Stimulated activated effector memory CD8-positive, alpha-beta T cell treated with anti-CD3 and anti-CD28 coated beads, Interleukin-12 subunit alpha, Interleukin-12 subunit beta, amount 100 ng/mL, for 72 hours (primary cell): Measurements from ENCODE around the gene ABHD18.
"Not testable (repeated sequence)": the region's sequence is repeated elsewhere in the genome, so short reads cannot be mapped to it uniquely, and the experiment has no call there.

Experiments
- ATAC-seq: fragments of 150-1000 bp; cut with Tn5 transposase; 2 replicates; pipeline ENCODE4 v1.10.0; 2021
- DNase-seq, 2 donors: peaks; one replicate each; pipeline ENCODE4 v3.0.0; 2021 to 2022; ENCODE audit warnings: low spot score in 2 of 2
- H3K27ac Mint-ChIP-seq: one replicate; pipeline ENCODE4 v1.8.0; 2022; ENCODE audit warnings: mild to moderate bottlenecking, mixed read lengths
- H3K36me3 Mint-ChIP-seq: one replicate; pipeline ENCODE4 v1.8.0; 2022; ENCODE audit warnings: mild to moderate bottlenecking, mixed read lengths
- H3K4me1 Mint-ChIP-seq: one replicate; pipeline ENCODE4 v1.8.0; 2022; ENCODE audit warnings: mixed read lengths
- H3K4me3 Mint-ChIP-seq: one replicate; pipeline ENCODE4 v1.8.0; 2022; ENCODE audit warnings: mild to moderate bottlenecking, mixed read lengths
- H3K9me3 Mint-ChIP-seq: one replicate; pipeline ENCODE4 v1.8.0; 2022; ENCODE audit warnings: mixed read lengths

The ABHD18 gene

DNA sequence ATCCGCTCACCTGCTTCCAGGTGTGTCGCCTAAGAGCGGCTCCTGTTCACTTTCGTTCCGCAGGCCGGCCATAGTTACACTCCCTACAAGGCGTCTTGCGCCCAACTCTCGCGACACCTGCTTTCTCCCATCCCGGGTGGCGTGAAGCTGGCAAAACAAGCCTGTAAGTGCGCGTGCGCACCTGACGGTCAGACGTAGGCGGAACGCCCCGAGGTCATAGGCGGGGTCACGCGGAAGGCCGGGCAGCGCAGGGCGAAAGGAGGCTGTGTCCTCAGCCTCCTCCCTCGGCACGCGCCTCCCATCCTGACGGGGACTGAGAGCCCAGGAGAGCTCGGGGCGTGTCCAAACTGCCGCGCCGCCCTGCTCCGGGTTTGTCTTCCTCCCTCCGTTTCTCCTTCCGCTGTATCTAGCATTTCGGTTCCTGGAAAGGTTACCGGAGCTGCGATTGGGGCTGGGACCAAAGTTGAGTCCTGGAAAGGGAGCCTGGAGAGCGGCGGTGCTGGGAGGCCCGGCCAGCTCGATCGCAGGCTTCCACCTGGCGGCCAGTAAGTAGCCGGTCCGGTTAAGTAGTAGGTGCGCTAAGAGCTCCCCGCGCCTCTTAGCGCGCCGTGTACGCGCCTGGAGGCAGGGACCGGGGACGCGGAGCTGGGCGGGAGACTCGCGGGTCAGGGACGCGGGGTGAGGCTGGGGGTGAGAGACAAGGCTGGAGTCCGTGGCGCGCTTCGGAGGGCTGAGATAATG lies at the start of gene ABHD18, which contains the start of gene MFSD8:
ABHD18 (plus strand) TSS at position 345 of the 741 bp plus-strand sequence. CDS start 17,550 bp downstream, outside the sequence.
MFSD8 (minus strand) TSS at position 112 of the 741 bp plus-strand sequence; CDS start at position 72, 40 bp downstream.
- Mint-ChIP-seq H3K36me3 (peaks cover 35% of the 10 kb centered on the region), H3K4me3 (peak within 1 kb of the TSS; percentile 94), H3K9me3 (no peaks in the 10 kb centered on the region), H3K27ac (peak within 1 kb of the TSS; percentile 91), H3K4me1 (peaks cover 32% of the 10 kb centered on the region)
- DNase-seq: peak; percentile 98 to 99
- peak; percentile 98 for ATAC-seq

DNA sequence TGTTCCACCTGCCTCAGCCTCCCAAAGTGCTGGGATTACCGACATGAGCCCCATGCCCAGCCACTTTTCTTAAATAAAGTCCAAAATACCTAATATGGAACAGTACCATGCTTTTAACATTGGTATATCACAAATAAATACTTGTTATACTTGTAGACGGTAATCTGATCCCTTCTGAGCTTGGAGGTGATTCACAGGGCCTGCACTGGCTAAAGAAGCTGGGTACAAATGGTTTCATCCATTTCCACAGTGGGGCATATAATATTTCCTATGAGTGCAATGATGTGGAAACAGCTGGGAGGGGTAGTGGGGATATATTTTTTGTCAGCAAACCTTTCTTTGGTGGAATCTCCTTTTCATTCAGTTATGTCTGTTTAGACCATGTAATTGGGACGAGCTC lies 48.7 kb upstream of the ABHD18 start:
- peaks cover 36% of the 10 kb centered on the region for H3K36me3 Mint-ChIP-seq
- no peaks in the 10 kb centered on the region for H3K4me1 Mint-ChIP-seq
- H3K9me3 Mint-ChIP-seq: no peaks in the 10 kb centered on the region

DNA sequence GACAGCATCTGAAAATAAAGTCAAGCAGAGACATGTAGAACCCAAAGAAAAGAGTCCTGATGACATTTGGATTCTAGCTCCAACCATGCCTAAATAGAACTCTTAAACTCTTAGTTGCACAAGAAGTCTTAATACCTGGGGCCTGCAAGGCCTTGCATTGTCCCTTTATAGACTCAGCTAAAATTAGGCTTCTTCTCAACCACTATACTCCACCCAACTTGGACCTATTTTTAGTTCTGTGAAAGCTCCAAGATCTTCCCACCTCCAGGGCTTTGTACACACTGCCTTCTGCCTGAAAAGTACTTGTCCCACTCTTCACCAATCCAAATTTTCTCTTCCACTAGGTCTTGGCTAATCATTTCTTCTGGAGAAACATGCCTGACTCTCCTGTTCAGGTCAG lies 48.1 kb upstream of the ABHD18 start:
- H3K9me3 Mint-ChIP-seq: no peaks in the 10 kb centered on the region
- no peak for ATAC-seq
- H3K27ac Mint-ChIP-seq: no peak overlapping the region

More for the DNA sequence above, 48.7 kb upstream of the ABHD18 start:
- ATAC-seq (no peak), DNase-seq (no peak)
- H3K4me3 Mint-ChIP-seq: no peak overlapping the region
- H3K27ac Mint-ChIP-seq: no peak overlapping the region

DNA sequence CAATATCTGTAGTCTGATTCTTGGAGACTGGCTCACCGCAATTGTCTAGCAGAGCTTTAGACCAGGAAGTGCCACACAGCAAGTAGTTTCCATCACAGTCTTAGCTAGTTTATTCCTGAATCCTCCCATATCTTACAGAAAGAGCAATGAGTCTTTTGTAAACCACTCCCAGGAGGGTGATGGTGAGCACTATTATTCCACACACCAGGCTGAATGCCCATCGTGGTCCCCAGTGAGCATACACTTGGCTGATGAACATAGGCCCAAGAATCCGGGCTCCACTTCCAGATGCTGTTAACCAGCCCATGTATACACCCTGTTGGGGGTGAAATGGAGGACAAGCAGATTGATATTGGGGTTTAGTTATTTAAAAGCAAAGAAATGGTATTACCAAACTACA lies 44.7 kb upstream of the ABHD18 start:
- Mint-ChIP-seq H3K4me1 (no peaks in the 10 kb centered on the region), H3K9me3 (no peaks in the 10 kb centered on the region), H3K4me3 (no peak overlapping the region), H3K36me3 (peaks cover 64% of the 10 kb centered on the region), H3K27ac (no peak overlapping the region)
- ATAC-seq: no peak
- no peak for DNase-seq

More for the DNA sequence above, 48.1 kb upstream of the ABHD18 start:
- Mint-ChIP-seq H3K4me1 (no peaks in the 10 kb centered on the region), H3K36me3 (peaks cover 42% of the 10 kb centered on the region), H3K4me3 (no peak overlapping the region)
- no peak for DNase-seq

DNA sequence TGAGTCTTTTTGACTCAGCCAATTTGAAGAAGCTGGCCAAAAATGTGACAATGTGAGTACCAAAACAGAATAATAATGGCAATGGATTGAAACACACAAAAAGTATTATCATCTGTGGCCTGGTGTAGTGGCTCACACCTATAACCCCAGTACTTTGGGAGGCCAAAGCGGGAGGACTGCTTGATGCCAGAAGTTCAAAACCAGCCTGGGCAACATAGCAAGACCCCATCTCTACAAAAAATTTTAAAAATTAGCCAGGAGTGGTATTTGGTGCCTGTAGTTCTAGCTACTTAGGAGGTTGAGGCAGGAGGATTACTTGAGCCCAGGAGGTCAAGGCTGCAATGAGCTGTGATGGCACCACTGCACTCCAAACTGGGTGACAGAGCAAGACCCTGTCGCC lies 43.0 kb upstream of the ABHD18 start:
- Mint-ChIP-seq H3K9me3 (peaks cover 3% of the 10 kb centered on the region), H3K36me3 (peaks cover 69% of the 10 kb centered on the region), H3K27ac (no peak overlapping the region), H3K4me1 (no peaks in the 10 kb centered on the region), H3K4me3 (no peak overlapping the region)
- DNase-seq (no peak), ATAC-seq (no peak)

DNA sequence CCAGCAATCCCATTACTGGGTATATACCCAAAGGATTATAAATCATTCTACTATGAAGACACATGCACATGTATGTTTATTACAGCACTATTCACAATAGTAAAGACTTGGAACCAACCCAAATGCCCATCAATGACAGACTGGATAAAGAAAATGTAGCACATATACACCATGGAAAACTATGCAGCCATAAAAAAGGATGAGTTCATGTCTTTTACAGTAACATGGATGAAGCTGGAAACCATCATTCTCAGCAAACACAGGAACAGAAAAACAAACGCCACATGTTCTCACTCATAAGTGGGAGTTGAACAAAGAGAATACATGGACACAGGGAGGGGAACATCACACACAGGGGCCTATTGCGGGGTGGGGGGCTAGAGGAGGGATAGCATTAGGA lies 39.5 kb upstream of the ABHD18 start:
- not testable (repeated sequence) for H3K4me3 Mint-ChIP-seq, H3K27ac Mint-ChIP-seq, H3K9me3 Mint-ChIP-seq, H3K4me1 Mint-ChIP-seq, ATAC-seq, DNase-seq
- H3K36me3 Mint-ChIP-seq: peaks cover 67% of the 10 kb centered on the region

DNA sequence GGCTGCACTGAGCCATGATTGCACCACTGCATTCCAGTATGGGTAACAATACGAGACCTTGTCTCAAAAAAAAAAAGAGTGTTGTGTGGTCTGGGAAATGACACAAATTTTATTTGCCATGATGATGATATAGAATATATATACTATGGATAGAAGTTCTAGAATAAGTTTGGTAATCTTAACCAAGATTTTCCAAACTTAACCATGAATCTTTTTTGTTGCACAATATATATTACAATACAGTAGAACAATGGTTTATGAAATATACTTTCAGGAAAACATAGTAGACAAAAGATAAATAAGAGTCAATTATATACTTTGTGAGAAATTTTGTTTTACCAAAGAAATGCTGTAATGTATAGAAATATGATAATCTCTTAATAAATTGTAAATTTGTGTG lies 35.0 kb upstream of the ABHD18 start:
- Mint-ChIP-seq H3K9me3 (peaks cover 3% of the 10 kb centered on the region), H3K4me1 (no peaks in the 10 kb centered on the region), H3K36me3 (peaks cover 30% of the 10 kb centered on the region), H3K27ac (no peak overlapping the region), H3K4me3 (no peak overlapping the region)
- ATAC-seq (no peak), DNase-seq (no peak)

DNA sequence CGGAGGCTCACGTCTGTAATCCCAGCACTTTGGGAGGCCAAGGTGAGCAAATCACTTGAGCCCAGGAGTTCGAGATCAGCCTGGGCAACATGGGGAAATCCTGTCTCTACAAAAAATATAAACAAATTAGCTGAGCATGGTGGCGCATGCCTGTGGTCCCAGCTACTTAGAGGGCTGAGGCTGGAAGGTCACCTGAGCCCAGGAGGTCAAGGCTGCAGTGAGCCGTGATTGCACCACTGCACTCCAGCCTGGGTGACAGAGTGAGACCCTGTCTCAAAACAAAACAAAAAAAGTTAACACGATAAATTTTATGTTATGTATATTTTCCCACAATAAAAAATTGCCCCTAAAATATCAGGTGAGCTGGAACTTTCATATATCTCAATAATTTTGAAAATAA lies 33.4 kb upstream of the ABHD18 start:
- H3K4me1 Mint-ChIP-seq, DNase-seq, ATAC-seq, H3K4me3 Mint-ChIP-seq, H3K27ac Mint-ChIP-seq, H3K9me3 Mint-ChIP-seq: not testable (repeated sequence)
- peaks cover 33% of the 10 kb centered on the region for H3K36me3 Mint-ChIP-seq

DNA sequence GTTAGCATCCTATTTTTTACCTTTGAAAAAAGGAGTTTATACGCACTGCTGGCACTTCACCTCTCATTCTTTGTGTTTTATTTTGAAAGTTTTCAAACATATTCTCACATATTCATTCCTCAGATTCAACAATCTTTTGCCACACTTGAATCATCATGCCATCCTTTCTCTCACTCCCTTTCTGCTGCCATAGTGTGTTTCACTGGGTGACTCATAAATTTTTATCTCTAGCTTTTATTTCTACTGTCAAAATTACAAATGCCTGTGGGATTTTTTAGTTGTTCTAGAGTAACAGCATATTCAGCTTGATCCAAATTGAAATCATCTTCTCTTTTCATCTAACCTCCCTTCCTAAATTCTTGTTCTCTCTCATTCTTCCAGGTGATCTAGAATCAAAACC lies 28.2 kb upstream of the ABHD18 start:
- peaks cover 46% of the 10 kb centered on the region for H3K36me3 Mint-ChIP-seq
- H3K4me1 Mint-ChIP-seq: peaks cover 10% of the 10 kb centered on the region
- no peak overlapping the region for H3K4me3 Mint-ChIP-seq
- H3K9me3 Mint-ChIP-seq: no peaks in the 10 kb centered on the region
- ATAC-seq (peak; percentile 63), DNase-seq (no peak)
- peak overlapping the region; percentile 13 for H3K27ac Mint-ChIP-seq

DNA sequence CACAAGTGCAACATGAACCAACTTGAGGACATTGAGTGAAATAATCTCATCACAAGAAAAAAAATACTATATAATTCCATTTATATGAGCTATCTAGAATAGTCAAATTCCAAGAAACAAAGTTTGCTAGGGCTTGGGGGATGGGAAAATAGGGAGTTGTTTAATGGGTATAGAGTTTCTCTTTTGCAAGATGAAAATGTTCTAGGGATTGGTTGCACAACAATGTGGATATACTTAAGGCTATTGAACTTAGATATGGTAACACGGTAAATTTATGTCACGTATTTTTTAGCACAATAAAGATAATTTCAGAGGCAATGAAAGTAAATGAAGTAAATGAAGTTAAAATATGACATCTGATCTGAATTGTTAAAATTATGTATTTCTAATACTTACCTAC lies 8.1 kb upstream of the ABHD18 start:
- no peaks in the 10 kb centered on the region for H3K9me3 Mint-ChIP-seq
- H3K4me3 Mint-ChIP-seq: no peak overlapping the region
- H3K27ac Mint-ChIP-seq: no peak overlapping the region
- ATAC-seq (no peak), DNase-seq (no peak)
- no peaks in the 10 kb centered on the region for H3K4me1 Mint-ChIP-seq
- H3K36me3 Mint-ChIP-seq: peaks cover 24% of the 10 kb centered on the region

DNA sequence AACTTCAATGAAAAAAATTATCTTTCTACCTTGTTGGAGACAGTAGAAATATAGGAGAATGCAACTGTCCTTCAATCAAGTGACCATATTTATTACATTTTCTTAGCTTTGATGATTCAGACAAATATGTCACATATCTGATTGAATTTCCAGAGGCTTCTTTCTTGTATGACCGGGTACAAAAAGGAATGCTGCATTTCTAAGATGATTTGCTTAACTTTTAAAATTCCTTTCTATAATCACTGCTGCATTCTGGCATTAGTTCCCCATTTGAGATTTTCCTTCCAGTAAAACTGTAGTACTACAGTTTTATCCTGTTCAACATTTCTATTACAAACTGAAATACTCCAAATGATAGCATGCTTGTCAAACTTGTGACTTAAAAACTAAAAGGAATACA lies 5.4 kb upstream of the ABHD18 start:
- Mint-ChIP-seq H3K4me3 (no peak overlapping the region), H3K36me3 (peaks cover 36% of the 10 kb centered on the region), H3K27ac (no peak overlapping the region), H3K9me3 (no peaks in the 10 kb centered on the region), H3K4me1 (peaks cover 20% of the 10 kb centered on the region)
- DNase-seq (no peak), ATAC-seq (no peak)

DNA sequence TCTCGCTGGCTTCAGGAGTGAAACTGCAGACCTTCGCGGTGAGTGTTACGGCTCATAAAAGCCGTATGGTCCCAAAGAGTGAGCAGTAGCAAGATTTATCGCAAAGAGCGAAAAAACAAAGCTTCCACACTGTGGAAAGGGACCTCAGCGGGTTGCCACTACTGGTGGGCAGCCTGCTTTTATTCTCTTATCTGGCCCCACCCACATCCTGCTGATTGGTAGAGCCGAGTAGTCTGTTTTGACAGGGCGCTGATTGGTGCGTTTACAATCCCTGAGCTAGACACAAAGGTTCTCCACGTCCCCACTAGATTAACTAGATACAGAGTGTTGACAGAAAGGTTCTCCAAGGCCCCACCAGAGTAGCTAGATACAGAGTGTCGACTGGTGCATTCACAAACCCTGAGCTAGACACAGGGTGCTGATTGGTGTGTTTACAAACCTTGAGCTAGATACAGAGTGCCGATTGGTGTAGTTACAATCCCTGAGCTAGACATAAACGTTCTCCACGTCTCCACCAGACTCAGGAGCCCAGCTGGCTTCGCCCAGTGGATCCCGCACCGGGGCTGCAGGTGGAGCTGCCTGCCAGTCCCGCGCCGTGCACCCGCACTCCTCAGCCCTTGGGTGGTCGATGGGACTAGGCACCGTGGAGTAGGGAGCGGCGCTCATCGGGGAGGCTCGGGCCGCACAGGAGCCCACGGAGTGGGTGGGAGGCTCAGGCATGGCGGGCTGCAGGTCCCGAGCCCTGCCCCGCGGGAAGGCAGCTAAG lies 1.4 kb upstream of the ABHD18 start:
- Mint-ChIP-seq H3K4me1 (peaks cover 32% of the 10 kb centered on the region), H3K36me3 (peaks cover 27% of the 10 kb centered on the region), H3K27ac (peak overlapping the region; percentile 91), H3K4me3 (peak overlapping the region; percentile 94)
- not testable (repeated sequence) for ATAC-seq, H3K9me3 Mint-ChIP-seq
- peak; percentile 12 to 71 for DNase-seq

DNA sequence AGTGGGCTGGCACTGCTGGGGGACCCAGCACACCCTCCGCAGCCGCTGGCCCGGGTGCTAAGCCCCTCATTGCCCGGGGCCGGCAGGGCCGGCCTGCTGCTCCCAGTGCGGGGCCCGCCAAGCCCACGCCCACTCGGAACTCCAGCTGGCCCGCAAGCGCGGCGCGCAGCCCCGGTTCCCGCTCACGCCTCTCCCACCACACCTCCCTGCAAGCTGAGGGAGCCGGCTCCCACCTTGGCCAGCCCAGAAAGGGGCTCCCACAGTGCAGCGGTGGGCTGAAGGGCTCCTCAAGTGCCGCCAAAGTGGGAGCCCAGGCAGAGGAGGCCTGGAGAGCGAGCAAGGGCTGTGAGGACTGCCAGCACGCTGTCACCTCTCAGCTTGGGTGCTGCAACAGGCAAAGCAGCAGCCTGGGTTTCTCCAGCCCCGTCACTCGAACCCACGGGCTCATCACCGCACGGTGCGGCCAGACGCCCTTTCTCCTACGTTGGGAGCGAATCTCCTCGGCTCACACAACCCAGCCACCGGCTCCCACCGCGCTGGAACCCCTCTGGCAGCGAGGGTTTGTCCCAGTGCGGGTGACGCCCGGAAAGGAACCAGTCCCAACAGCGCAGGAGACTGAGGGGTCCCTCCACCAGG lies 662 bp upstream of the ABHD18 start:
- not testable (repeated sequence) for DNase-seq, H3K9me3 Mint-ChIP-seq
- peak overlapping the region; percentile 91 for H3K27ac Mint-ChIP-seq
- H3K4me3 Mint-ChIP-seq: peak overlapping the region; percentile 94
- peaks cover 30% of the 10 kb centered on the region for H3K36me3 Mint-ChIP-seq
- ATAC-seq: peak; percentile 20
- H3K4me1 Mint-ChIP-seq: peaks cover 32% of the 10 kb centered on the region

DNA sequence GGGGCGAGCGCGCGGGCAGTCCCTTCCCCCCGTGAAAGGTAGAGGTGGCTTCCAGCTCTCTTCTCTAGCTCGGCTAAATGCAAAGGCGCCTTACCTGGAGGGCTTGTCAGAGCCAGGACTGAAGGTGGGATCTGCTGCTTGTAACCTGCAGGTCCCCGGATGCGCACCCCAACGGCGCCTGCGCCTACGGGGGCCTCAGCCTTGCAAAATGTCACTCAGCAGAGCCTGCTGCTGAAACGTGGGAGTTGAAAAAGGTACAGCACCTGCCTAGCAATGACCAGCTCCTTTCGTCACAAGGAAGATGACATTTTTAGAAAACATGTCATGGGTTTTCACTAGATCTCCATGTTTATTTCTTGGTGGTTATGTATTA lies 583 bp downstream of the ABHD18 start:
- Mint-ChIP-seq H3K27ac (peak overlapping the region; percentile 91), H3K4me1 (peaks cover 32% of the 10 kb centered on the region), H3K4me3 (peak overlapping the region; percentile 94), H3K36me3 (peaks cover 35% of the 10 kb centered on the region), H3K9me3 (no peaks in the 10 kb centered on the region)
- ATAC-seq: peak; percentile 54
- peak in 1 of 2 donors; percentile 41 for DNase-seq

DNA sequence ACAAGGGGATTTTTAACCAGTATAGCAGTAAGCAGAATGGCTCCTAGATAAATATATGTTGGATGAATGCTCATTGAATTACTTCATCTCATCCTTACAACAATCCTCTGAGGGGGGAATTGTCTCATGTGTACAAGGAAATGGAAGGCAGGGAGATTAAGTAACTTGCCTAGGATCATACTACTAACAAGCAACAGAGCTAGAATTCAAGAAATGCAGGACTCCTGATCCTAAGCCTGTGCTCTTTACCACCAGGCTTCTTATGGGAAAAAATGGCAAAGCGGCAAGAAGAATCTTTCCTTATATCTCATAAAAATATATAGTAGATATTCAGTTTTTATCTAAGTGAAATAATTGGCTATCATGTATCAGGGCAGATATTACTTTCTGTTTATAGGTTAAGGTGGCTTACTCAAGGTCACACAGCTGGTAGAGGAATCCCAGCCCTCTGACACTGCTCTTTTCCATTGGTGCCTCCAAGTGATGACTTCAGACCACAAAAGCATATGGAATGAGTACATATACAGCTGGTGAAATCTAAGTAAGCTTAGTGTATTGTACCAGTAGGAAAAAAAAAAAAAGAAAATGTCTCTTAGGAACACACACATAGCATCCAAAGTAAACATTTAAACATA lies 2.1 kb downstream of the ABHD18 start:
- H3K27ac Mint-ChIP-seq: no peak overlapping the region
- no peaks in the 10 kb centered on the region for H3K9me3 Mint-ChIP-seq
- ATAC-seq: no peak
- peaks cover 30% of the 10 kb centered on the region for H3K4me1 Mint-ChIP-seq
- no peak for DNase-seq
- H3K36me3 Mint-ChIP-seq: peaks cover 44% of the 10 kb centered on the region
- no peak overlapping the region for H3K4me3 Mint-ChIP-seq
